Motor neuron (in vitro differentiated cells): ENCODE results near the gene LMNTD1. TPM values are rescaled to one million over a fixed set of nuclear protein-coding genes. Genes with fewer than 3 reads are reported as not detected.
"Not testable (repeated sequence)": the region's sequence is repeated elsewhere in the genome, so short reads cannot be mapped to it uniquely, and the experiment has no call there.

Source experiments
- ATAC-seq, 8 experiments: fragments of 200-7000 bp; cut with Tn5 transposase; replicated peaks in 6 of 8; 2 replicates each; pipeline ENCODE4 v1.8.0; 2021; ENCODE audit warnings: mild to moderate bottlenecking in 8 of 8, moderate library complexity in 8 of 8
- H3K27ac ChIP-seq, 2 donors: fragments of 250-450 bp; sonication (Bioruptor Pico); 2 replicates each; pipeline ENCODE4 v1.9.0; 2021; ENCODE audit warnings: antibody characterized with exemption in 2 of 2, mild to moderate bottlenecking in 2 of 2, moderate library complexity in 1 of 2
- H3K4me1 ChIP-seq, 2 donors: fragments of 250-450 bp; sonication (Bioruptor Pico); replicated peaks in 1 of 2; 2 replicates each; pipeline ENCODE4 v1.6.1; 2021; ENCODE audit warnings: antibody characterized with exemption in 2 of 2, mild to moderate bottlenecking in 2 of 2, moderate library complexity in 1 of 2
- H3K4me3 ChIP-seq, 5 donors: fragments of 250-450 bp; sonication (Bioruptor Pico); 2 replicates each; pipeline ENCODE4 v1.9.0; 2021; ENCODE audit warnings: antibody characterized with exemption in 5 of 5, mild to moderate bottlenecking in 5 of 5, moderate library complexity in 4 of 5
- WGBS, 10 experiments: fragments of 450-650 bp; shearing (Covaris generic); methylation state at CpG; one replicate each; pipeline ENCODE4 v1.0.0; 2022; 5-methylcytosine and 5-hydroxymethylcytosine counted together
- in situ Hi-C, 9 experiments: fragments of 400-800 bp; cut with MboI; loops; one replicate each; pipeline ENCODE4 v1.15.0; 2021; ENCODE audit warnings: low sequenced_read_pairs in 9 of 9, low pct_unique_long_range_greater_than_20kb in 2 of 9; ENCODE audit not compliant: unreplicated experiment in 9 of 9
- total RNA-seq, 8 experiments: library from RNA; unstranded; fragments of 300-600 nt; gene quantifications; 2 replicates each; pipeline versions ENCODE4 v1.2.3 to v1.2.4, GENCODE V29; 2022

LMNTD1 gene
- total RNA-seq, 8 experiments from 2014 or later: 3.5 to 10.2 TPM; not detected in 6

- H3K4me3 ChIP-seq: no peak overlapping the region
- in situ Hi-C loops: loop anchor here in 5 of 9 experiments (10.0 to 25.0 kb wide), 3 partner anchors 122 to 602 kb away; partner anchors contain the start of gene LMNTD1 (in 1 of the 5)
- H3K27ac ChIP-seq: no peak overlapping the region
- no peak for ATAC-seq
- no peaks in the 10 kb centered on the region for H3K4me1 ChIP-seq
Measured at GRCh38 chr12:25433024-25433423, 120.1 kb downstream of the LMNTD1 start.

DNA sequence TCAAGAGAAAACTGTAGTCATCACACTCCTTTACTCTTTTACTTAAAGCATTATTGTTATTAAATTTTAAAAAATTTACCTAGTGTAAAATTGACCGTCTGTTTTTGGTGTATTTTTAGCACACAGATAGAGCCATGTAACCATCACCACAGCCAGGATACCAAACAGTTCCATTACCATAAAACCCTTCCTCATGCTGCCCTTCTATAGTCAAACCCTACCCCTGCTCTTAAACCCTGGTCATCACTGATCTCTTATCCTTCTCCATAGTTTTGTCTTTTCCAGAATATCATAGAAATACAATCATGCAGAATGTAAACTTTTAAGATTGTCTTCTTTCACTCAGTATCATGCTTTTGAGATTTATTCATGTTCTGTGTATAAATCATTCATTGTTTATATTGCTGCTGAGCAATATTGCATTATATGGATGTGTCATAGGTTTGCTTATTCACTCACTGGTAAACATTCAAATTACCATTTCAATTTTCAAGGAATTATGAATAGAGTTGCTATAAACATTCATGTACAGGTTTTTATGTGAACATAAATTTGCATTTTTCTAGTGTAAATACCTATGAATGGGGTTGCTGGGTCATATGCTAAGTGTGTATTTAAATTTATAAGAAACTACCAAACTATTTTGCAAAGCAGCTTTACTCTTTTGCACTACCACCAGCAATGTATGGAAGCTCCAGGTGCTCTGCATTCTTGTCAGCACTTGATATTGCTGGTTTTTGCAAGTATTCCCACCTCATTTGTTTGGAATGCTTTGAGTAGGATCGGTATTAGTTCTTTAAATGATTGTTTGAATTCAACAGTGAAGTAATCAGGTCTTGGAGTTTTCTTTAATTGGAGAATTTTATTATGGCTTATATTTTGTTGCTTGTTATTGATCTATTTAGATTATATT lies 125.5 kb downstream of the LMNTD1 start:
- peak in 3 of 8 experiments; percentile 42 to 97 (median 54) for ATAC-seq
- no peak overlapping the region for H3K4me3 ChIP-seq
- 6 to 100% (median 89%) methylated on average over 1 to 2 of the region's 2 CpGs for WGBS, 10 experiments
- in situ Hi-C loops: loop anchor here in 3 of 9 experiments (25.0 kb wide), 1 partner anchor 585 kb away; no protein-coding TSS in a partner anchor
- no peaks in the 10 kb centered on the region for H3K4me1 ChIP-seq
- H3K27ac ChIP-seq: no peak overlapping the region

DNA sequence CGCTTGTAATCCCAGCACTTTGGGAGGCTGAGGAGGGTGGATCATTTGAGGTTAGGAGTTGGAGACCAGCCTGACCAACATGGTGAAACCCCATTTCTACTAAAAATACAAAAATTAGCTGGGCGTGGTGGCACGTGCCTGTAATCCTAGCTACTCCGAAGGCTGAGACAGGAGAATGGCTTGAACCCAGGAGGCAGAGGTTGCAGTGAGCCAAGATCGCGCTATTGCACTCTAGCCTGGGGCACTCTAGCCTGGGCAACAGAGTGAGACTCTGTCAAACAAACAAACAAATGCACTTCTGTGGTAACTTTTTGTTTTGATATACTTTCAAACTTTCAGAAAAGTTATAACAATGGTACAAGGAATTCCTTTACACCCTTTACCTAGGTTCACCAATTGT lies 126.3 kb downstream of the LMNTD1 start:
- H3K4me3 ChIP-seq, ATAC-seq, H3K27ac ChIP-seq, H3K4me1 ChIP-seq: not testable (repeated sequence)
- WGBS, 10 experiments: 86 to 100% (median 92%) methylated on average over 1 to 5 of the region's 6 CpGs; no CpG with 5 or more reads in 1 of the 10 experiments
- in situ Hi-C loops: loop anchor here in 3 of 9 experiments (25.0 kb wide), 1 partner anchor 585 kb away; no protein-coding TSS in a partner anchor
